Epidermal melanocyte (primary cell): ENCODE measurements around the gene UBE2QL1.

ENCODE experiments used
- DNase-seq: peaks from one replicate; pipeline ENCODE4 v3.0.0; 2011; ENCODE audit warnings: low spot score; ENCODE audit not compliant: insufficient read length

The UBE2QL1 gene

GRCh38 chr5:6454628-6455053 lies 6.0 kb downstream of the UBE2QL1 start:
- DNase-seq = no peak

GRCh38 chr5:6455571-6456200 lies 7.0 kb downstream of the UBE2QL1 start:
- DNase-seq = no peak

GRCh38 chr5:6456766-6457370 lies 8.2 kb downstream of the UBE2QL1 start:
- DNase-seq = no peak

GRCh38 chr5:6457592-6457991 lies 8.9 kb downstream of the UBE2QL1 start:
- no peak for DNase-seq

- no peak for DNase-seq
Measured at GRCh38 chr5:6458833-6459232, 10.2 kb downstream of the UBE2QL1 start.

GRCh38 chr5:6459896-6460295 lies 11.2 kb downstream of the UBE2QL1 start:
- no peak for DNase-seq

GRCh38 chr5:6461006-6461405 lies 12.3 kb downstream of the UBE2QL1 start:
- DNase-seq = no peak

- no peak for DNase-seq
Measured at GRCh38 chr5:6461793-6462650, 13.4 kb downstream of the UBE2QL1 start.

- DNase-seq = no peak
Measured at GRCh38 chr5:6462671-6463070, 14.0 kb downstream of the UBE2QL1 start.

GRCh38 chr5:6464441-6464840 lies 15.8 kb downstream of the UBE2QL1 start:
- DNase-seq = no peak

- no peak for DNase-seq
Measured at GRCh38 chr5:6465831-6466790, 17.5 kb downstream of the UBE2QL1 start.

- DNase-seq = no peak
Measured at GRCh38 chr5:6466975-6467567, 18.4 kb downstream of the UBE2QL1 start.

GRCh38 chr5:6467591-6467990 lies 18.9 kb downstream of the UBE2QL1 start:
- DNase-seq = no peak

- DNase-seq = no peak
Measured at GRCh38 chr5:6468104-6468503, 19.4 kb downstream of the UBE2QL1 start.

GRCh38 chr5:6468870-6469269 lies 20.2 kb downstream of the UBE2QL1 start:
- DNase-seq = no peak

- no peak for DNase-seq
Measured at GRCh38 chr5:6469836-6470235, 21.2 kb downstream of the UBE2QL1 start.

- DNase-seq = no peak
Measured at GRCh38 chr5:6470672-6471071, 22.0 kb downstream of the UBE2QL1 start.

GRCh38 chr5:6471252-6471651 lies 22.6 kb downstream of the UBE2QL1 start:
- DNase-seq = no peak

GRCh38 chr5:6472792-6473191 lies 24.1 kb downstream of the UBE2QL1 start:
- no peak for DNase-seq

- no peak for DNase-seq
Measured at GRCh38 chr5:6473284-6473683, 24.6 kb downstream of the UBE2QL1 start.
